ENCODE data around the gene HS2ST1. TPM values are rescaled to one million over a fixed set of nuclear protein-coding genes. Genes with fewer than 3 reads are reported as not detected.

HS2ST1 gene
- total RNA-seq, 2 donors from 2014 or later = 4.5 to 19.0 TPM

DNA sequence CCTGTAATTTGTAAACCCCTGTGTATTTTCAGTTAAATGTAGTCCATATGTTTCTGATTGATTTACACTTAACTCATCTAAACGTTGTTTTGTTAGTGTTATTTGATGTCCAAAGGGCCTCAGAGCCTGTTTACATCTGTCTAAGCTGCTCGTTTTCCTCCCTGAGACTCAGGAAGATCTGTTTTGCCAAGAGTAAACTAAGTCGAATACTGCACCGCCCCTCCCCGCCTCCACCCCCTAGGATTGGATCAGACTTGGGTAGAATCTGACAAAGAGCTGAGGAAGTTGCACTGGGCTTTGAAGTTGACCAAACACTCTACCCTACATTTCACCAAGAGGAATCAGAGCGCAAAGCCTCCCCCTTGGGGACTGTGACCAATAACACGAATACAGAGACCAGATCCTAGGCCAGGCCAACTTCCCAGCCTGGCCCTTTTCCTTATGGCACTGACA, 207.3 kb downstream of the HS2ST1 start:
- no peak for ATAC-seq
- H3K27ac Mint-ChIP-seq = no peak overlapping the region
- no peak for DNase-seq (ENCODE audit: low spot score in 2 of 2)
- H3K9me3 Mint-ChIP-seq = no peaks in the 10 kb centered on the region
- H3K36me3 Mint-ChIP-seq = no peaks in the 10 kb centered on the region

DNA sequence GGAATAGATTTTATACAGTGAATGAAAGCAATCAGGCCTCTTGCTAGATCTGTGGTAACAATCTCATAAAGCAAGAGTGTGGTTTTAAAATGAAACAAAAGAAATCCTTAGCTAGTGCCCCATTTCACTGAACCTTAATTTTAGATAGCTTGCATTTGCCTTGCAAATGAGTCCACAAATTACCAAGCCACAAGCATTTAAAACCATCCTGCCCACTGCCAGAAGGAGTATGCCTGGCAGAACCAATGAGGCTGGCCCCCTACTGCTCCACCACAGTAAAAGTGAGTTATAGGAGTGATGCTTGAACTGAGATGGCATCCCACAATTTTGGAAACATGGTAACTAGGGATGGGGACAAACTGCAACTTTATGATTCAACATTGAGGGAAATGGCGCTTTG, 207.8 kb downstream of the HS2ST1 start:
- DNase-seq (ENCODE audit: low spot score in 2 of 2) (no peak), ATAC-seq (no peak)
- no peaks in the 10 kb centered on the region for H3K36me3 Mint-ChIP-seq
- H3K27ac Mint-ChIP-seq = no peak overlapping the region
- H3K9me3 Mint-ChIP-seq = no peaks in the 10 kb centered on the region

DNA sequence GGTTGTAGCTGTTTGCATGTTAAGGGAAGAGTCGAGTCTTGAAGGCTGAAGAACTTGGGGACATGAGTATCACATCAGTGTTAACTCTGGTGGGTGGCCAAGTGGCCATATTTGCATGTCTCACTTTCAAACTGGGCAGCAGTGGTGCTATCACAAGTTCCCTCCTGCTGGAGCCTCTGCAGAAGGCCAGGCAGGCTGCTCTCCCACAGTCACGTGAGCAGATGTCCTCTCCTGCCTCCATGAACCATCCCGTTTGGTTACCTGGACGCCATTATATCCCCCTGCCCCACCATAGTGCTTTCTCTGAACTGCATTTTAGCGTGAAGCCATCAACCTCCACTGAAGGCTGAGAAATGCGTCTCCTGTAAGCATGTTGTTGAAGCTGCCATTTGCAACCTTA, 209.2 kb downstream of the HS2ST1 start:
- no peak for ATAC-seq
- Mint-ChIP-seq H3K9me3 (no peaks in the 10 kb centered on the region), H3K36me3 (no peaks in the 10 kb centered on the region), H3K27ac (no peak overlapping the region)
- DNase-seq (ENCODE audit: low spot score in 2 of 2) = no peak

DNA sequence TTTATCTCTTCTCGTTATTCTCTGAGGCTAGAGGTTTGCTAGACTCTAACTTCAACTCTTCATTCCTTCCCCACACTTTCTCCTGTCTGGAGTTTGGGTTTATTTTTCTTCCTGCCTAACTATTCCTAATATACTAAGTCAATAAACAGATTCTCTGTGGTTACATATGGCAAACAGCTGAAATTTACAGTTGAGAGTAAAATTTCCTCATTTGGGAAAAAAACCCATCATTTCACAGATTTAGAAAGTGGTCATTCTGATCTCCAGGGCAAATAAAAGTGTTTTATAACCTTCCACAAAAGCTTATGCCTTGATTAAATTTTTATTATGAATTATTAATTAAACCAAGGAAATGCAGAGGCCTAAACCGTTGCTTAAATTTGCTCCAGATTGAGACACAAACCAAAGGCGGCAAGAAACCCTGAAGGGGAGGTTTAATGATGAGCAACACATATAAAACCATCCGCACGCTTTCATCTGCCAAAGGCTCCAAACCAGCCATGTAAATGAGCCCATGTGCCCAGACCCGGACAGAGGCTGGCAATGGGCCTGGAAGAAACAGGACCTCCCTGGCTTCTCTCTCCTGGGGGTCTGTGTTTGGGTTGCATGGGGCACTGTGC, 212.6 kb downstream of the HS2ST1 start:
- H3K36me3 Mint-ChIP-seq = no peaks in the 10 kb centered on the region
- no peak for DNase-seq (ENCODE audit: low spot score in 2 of 2)
- no peak for ATAC-seq
- no peak overlapping the region for H3K27ac Mint-ChIP-seq
- no peaks in the 10 kb centered on the region for H3K9me3 Mint-ChIP-seq

DNA sequence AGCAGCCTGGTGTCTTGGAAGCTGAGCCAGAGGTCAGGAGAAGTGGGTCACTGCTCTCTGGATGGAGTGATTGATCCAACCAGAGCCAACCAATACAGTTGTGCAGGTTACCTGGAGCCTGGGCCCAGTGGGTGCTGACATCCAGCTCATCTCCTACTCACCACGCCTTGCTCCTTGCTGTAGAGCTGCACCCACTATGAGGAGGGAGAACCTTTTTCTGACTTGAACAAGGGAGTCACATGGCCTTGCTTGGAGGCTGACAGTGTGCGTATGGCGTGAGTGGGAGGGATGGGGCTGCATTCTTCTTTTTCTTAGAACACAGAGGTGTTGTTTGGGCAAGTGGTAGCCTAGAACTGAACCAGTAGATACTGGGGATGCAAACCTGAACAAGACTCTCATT, 213.1 kb downstream of the HS2ST1 start:
- H3K27ac Mint-ChIP-seq = no peak overlapping the region
- no peaks in the 10 kb centered on the region for H3K36me3 Mint-ChIP-seq
- ATAC-seq (no peak), DNase-seq (ENCODE audit: low spot score in 2 of 2) (no peak)
- no peaks in the 10 kb centered on the region for H3K9me3 Mint-ChIP-seq

DNA sequence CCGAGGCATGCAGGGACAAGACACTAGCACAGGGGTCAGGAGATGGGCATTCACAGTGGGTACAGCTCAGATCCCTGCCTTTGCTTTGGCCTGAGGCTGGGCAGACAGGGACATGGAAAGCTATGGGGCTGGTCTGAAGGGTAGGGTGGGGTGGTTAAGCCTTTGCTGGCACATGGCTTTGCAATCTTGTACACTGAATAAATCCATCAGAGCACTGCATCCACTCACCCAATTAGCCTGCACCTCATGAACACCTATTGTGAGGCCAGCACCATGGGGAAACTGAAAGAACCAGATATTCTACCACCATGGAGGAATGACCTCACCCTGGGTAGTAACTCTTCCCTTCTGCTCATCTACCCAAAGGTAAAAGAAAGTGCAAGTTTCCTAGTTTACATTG, 214.6 kb downstream of the HS2ST1 start:
- ATAC-seq (no peak), DNase-seq (ENCODE audit: low spot score in 2 of 2) (no peak)
- Mint-ChIP-seq H3K9me3 (no peaks in the 10 kb centered on the region), H3K27ac (no peak overlapping the region), H3K36me3 (no peaks in the 10 kb centered on the region)

DNA sequence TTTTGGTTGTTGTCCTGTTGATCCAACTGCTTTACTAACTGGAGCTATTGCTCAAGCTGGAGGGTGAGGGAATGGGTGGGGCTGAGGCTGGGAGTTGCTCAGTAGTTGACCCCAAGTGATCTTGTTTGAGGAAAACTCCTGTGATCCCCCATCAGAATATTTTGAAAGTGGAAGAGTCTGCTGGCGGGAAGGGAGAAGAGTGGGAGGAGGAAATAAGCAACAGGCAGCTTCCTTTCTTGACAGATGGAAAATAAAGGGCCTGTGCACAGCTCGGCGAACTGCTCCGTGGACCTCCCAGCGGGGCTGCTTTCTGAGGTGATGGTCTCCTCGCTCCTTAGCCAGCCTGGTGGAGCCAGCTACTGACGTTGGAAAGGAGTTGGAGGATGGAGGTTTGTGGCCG, 215.2 kb downstream of the HS2ST1 start:
- ATAC-seq (no peak), DNase-seq (ENCODE audit: low spot score in 2 of 2) (no peak)
- Mint-ChIP-seq H3K27ac (no peak overlapping the region), H3K36me3 (no peaks in the 10 kb centered on the region), H3K9me3 (no peaks in the 10 kb centered on the region)

DNA sequence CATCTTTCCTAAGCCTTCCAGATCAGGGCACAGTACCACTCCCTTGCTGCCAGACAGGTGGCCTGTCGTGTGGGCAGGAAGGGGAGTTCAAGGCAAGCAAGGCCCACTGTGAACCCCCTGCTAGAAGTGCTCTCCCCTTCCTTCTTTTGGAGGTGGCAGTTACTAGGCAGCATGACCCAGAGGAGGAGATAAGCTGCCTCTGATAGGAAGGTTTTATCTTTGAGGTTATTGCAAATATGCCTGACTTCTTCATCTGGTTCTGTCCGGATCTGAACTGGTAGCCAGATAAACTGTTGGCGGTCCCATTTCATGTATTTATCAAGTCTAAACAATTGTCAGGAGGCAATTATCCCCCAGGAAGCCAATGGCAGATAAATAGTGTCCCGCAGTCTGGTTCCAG, 216.0 kb downstream of the HS2ST1 start:
- no peak overlapping the region for H3K27ac Mint-ChIP-seq
- no peaks in the 10 kb centered on the region for H3K36me3 Mint-ChIP-seq
- no peak for ATAC-seq
- DNase-seq (ENCODE audit: low spot score in 2 of 2) = no peak
- H3K9me3 Mint-ChIP-seq = no peaks in the 10 kb centered on the region

DNA sequence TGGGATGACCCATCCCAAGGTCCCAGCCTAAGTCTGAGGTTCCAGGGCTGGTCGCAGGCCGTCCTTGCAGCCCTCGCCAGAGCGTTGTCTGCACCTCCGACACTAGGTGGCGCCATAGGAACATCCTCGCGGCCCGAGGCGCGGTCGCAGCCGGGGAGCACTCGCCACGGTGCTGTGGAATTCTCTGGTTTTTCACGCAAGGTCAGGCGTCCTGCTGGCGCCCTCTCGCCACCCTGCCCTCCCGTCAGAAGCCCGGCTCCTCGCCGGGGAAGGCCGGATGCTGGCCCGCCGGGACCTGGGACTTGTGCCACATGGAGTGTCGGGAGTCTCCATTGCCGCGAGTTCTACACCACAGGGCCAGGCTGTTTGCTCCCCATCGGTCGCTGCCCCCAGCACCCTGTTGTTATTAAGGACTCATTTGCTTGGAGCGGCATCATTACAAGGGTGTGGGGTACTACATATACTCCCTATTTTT, 217.4 kb downstream of the HS2ST1 start:
- ATAC-seq (peak; percentile 94 to 95), DNase-seq (ENCODE audit: low spot score in 2 of 2) (peak; percentile 78 to 85)
- no peaks in the 10 kb centered on the region for H3K36me3 Mint-ChIP-seq
- no peak overlapping the region for H3K27ac Mint-ChIP-seq
- no peaks in the 10 kb centered on the region for H3K9me3 Mint-ChIP-seq

DNA sequence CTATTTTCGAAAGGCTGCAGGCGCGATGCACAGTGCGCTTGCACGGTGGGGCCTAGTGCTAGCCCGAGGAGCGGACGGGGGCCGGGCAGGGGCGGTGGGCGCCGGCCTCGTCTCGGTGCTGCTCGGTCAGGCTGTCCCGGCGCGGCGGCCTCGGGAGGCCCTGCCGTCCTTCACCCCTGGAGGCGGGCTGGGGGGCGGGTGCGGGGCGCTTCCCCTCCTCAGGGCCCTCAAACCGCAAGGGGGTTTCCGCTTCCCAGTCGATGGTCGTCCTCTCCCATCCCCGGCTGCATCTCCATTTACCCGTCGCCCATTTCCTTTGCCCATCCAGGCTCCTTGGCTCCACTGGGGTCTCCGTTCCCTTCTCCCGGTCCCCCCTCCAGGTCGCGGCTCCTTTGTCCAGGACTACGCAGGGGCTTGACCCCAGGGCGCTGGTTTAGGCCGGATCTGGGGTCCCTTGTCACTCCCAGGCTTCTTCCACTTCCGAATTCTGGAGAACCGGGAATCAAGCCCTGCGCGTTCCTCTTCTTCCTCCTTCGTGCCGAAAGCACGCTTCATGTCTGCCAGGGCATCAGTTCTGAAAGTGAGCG, 217.9 kb downstream of the HS2ST1 start:
- Mint-ChIP-seq H3K36me3 (no peaks in the 10 kb centered on the region), H3K27ac (no peak overlapping the region), H3K9me3 (no peaks in the 10 kb centered on the region)
- DNase-seq (ENCODE audit: low spot score in 2 of 2) (no peak), ATAC-seq (peak; percentile 40 to 59)

DNA sequence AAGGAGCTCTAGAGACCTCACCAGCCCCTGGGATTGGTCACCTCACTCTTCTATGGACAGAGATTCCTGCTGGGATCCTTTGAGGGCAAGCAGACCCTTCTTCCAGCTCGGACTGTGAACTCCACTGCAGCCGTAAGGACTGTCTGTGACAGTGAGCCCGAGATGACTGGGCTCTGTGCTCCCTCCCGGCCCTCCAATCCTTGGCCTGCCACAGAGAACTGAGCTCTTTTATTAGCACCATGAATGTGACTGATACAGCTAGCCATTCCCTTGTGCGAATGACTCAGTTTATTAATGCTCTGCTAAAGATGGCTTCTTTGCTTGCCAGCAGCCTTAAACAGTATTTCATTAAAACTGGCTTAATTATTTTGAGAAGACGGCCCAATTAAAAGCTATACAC, 219.6 kb downstream of the HS2ST1 start:
- no peaks in the 10 kb centered on the region for H3K36me3 Mint-ChIP-seq
- no peaks in the 10 kb centered on the region for H3K9me3 Mint-ChIP-seq
- ATAC-seq (no peak), DNase-seq (ENCODE audit: low spot score in 2 of 2) (no peak)
- H3K27ac Mint-ChIP-seq = no peak overlapping the region

DNA sequence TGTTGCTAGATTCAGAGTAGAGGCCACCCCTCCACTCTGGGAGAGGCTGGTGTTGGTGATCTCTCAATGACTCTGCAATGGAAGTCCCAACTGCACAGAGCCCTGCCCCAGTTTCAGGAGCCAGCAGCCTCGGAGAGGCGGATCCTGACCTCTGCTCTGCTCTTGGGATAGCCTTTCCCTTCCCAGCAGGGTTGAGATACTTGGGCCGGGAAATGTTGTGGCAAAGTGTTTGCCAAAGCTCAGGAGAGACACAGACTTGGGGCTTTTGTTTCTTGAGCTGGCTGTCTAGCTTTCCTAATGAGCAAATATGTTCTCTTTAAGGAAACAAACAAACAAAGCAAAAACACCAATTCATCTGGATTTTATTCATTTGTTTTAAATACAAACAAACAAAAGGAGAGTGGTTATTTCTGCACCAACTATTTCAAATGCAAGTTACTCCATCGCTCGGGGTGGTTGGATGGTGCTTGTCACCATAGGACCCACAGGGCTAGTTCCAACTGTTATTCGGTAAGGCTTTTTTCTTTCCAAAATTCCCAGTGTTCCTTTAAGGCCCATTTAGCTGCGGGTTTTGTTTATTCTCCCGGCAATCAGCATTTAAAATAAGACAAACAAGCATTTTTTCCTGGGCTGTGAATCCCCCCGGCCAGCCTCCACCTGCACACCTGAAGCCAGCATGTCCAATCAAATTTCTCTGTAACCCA, 220.3 kb downstream of the HS2ST1 start:
- Mint-ChIP-seq H3K36me3 (no peaks in the 10 kb centered on the region), H3K9me3 (no peaks in the 10 kb centered on the region), H3K27ac (no peak overlapping the region)
- DNase-seq (ENCODE audit: low spot score in 2 of 2) (no peak), ATAC-seq (no peak)

DNA sequence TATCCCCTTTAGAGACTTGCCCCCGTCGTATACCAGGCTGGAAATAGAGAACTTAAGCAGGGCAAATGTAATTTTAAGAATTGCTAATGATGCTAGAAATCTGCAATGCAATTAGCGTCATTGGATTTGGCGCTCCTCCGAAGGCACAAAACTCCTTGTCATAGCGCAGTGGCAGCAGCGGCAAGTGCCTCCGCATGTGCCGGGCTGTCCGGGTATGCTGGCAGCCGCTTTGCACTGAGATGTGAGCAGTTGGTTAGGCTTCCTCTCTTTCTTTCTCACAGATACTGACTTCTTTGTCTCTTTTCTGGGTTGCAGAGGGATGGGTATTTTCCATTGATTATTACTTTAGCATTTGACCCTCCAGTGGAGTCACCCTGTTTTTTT, 220.9 kb downstream of the HS2ST1 start:
- DNase-seq (ENCODE audit: low spot score in 2 of 2) = no peak
- Mint-ChIP-seq H3K27ac (no peak overlapping the region), H3K36me3 (no peaks in the 10 kb centered on the region), H3K9me3 (no peaks in the 10 kb centered on the region)
- ATAC-seq = no peak

DNA sequence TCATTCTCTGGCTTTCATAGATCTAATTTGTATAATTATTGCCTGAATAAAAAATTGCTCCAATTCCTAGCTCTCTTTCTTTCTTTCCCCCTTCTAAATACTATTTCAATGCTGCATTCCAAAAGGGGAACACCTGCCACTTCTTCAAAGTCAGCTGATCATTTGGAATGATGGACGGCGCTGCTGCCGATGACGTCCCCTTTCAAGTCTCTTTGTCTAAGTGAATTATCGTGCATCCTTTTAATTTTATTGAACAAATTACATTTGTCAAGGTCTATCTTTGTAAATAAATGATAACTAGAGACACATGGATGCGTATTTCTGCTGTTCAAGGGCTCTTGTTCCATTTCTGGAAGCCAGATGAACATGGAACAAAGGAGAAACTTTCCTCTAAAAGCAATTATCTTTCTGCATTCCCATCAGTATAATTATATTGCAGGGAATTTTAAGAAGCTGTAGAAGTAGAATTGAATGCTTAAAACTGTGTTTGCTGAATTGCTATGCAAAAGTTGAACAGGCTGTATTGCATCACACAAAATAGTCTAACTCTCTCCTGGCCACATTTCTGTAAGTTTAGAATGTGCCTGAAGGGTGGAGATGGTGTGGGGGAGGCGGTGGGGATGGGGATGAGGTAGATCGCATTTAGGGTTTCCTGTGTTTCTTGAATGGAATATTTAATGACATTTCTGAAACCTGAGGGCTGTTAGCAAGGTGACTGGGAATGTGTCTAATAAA, 222.3 kb downstream of the HS2ST1 start:
- Mint-ChIP-seq H3K27ac (no peak overlapping the region), H3K36me3 (no peaks in the 10 kb centered on the region), H3K9me3 (no peaks in the 10 kb centered on the region)
- DNase-seq (ENCODE audit: low spot score in 2 of 2) (no peak), ATAC-seq (no peak)

DNA sequence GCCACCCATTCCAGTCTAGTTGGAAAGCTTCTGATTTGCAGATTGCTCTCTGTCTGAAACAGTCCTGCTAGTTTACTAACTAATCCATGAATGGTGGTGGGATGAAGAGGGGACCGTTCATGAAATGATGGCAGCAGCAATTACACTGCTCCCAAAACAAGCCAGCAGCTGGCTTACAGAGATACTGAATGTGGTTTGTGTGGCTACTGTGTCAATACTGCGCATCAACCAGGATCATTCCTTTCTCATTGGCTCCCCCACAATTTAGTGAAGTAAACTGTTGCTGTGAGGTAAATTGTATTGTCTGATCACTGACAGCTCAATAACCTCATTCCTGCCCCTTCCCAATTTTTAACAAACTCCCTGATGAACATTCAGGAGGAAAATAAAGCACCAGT, 222.9 kb downstream of the HS2ST1 start:
- no peak for ATAC-seq
- Mint-ChIP-seq H3K9me3 (no peaks in the 10 kb centered on the region), H3K27ac (no peak overlapping the region), H3K36me3 (no peaks in the 10 kb centered on the region)
- no peak for DNase-seq (ENCODE audit: low spot score in 2 of 2)

DNA sequence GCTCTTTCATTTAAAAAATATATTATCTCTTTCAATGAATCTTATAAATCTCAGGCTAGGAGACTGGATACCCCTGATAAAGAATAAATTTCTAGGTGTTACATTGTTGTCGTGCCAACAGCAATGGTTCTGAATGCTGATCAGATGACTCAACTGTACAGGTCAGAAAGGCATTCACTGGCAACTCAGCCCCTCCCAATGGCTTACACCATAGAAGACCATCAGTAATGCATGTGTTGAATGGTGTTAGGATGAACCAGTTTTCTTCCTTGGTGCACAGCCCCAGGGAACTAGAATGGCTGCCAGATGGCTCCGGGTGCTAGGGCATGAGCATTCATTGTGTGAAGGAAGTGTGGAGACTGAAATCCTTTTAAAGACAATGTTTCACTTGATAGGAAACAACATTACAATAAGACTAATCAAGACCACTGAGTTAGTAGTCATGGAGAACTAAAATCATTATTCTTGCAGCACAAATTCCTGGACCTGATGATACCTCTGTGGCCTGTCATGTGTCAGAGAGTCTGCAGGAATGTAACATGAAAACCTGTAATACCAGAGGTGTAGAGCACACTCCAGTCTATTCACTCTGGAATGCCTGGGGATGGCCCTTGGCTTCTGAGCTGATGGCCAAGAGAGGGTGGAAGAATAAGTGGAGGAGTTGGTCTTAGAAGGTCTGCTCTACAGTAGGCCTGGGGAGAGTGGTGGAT, 226.6 kb downstream of the HS2ST1 start:
- no peaks in the 10 kb centered on the region for H3K9me3 Mint-ChIP-seq
- ATAC-seq = no peak
- H3K36me3 Mint-ChIP-seq = no peaks in the 10 kb centered on the region
- no peak for DNase-seq (ENCODE audit: low spot score in 2 of 2)
- peak overlapping the region in 1 of 2 donors; percentile 93 for H3K27ac Mint-ChIP-seq

DNA sequence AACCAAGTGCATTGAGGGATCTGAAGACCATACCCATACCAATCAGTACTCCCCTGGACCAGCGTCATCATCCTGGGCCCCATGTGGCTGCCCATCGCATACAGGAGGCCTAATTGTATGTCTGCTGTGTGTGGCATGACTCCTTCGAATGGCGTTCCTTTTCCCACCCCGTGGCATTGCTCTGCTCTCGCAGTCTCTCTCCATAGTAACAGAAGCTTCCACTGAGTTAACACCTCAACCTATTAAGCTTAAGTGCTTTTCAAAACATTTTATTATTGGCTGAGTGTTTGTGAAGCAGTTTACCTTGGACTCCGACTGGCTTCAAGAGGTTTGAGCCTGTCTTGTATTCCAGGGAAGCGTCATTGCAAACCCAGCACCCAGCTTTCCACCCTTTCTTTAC, 227.1 kb downstream of the HS2ST1 start:
- ATAC-seq = no peak
- H3K27ac Mint-ChIP-seq = no peak overlapping the region

More for the DNA sequence above, 227.1 kb downstream of the HS2ST1 start:
- Mint-ChIP-seq H3K9me3 (no peaks in the 10 kb centered on the region), H3K36me3 (no peaks in the 10 kb centered on the region)
- no peak for DNase-seq (ENCODE audit: low spot score in 2 of 2)

All from activated naive CD4-positive, alpha-beta T cell treated with anti-CD3 and anti-CD28 coated beads, Interleukin-2, amount 50 U/mL, for 72 hours (primary cell).